Transverse colon (tissue), 4 donors: Measurements from ENCODE around the gene MYO7B. TPM values are rescaled to one million over a fixed set of nuclear protein-coding genes. Genes with fewer than 3 reads are reported as not detected.

Experiments
- DNase-seq: peaks from one replicate; pipeline ENCODE4 v3.0.0-alpha.2; 2019
- H3K27ac ChIP-seq, 4 donors: fragments of 200-600 bp; sonication (generic); 2 replicates each; pipeline ENCODE4 v1.5.1; 2016 to 2018; ENCODE audit warnings: inconsistent platforms in 4 of 4
- H3K27me3 ChIP-seq: fragments of 200-600 bp; sonication (generic); 2 replicates; pipeline ENCODE4 v1.5.1; 2017; ENCODE audit warnings: inconsistent platforms
- H3K36me3 ChIP-seq, 4 donors: fragments of 200-600 bp; sonication (generic); 2 replicates each; pipeline ENCODE4 v1.5.1; 2017 to 2019; ENCODE audit warnings: inconsistent platforms in 4 of 4
- H3K4me1 ChIP-seq, 4 donors: fragments of 200-600 bp; sonication (generic); 2 replicates each; pipeline ENCODE4 v1.5.1; 2017 to 2020; ENCODE audit warnings: inconsistent platforms in 4 of 4
- H3K4me3 ChIP-seq, 4 donors: fragments of 200-600 bp; sonication (generic); 1 replicate in 1 of 4; 2 replicates in 3 of 4; pipeline versions ENCODE4 v1.5.1 to v1.6.1; 2017 to 2019; ENCODE audit warnings: inconsistent platforms in 4 of 4
- H3K9me3 ChIP-seq, 2 donors: fragments of 200-600 bp; sonication (generic); 2 replicates each; pipeline ENCODE4 v1.5.1; 2017 to 2019; ENCODE audit warnings: inconsistent platforms in 2 of 2
- CTCF ChIP-seq, 5 experiments: fragments of 200-600 bp in 3 of 5; fragments of 450-650 bp in 2 of 5; sonication (generic) in 3 of 5; IDR thresholded peaks; 1 replicate in 2 of 5; 2 replicates in 3 of 5; pipeline ENCODE4 v1.5.1; 2016 to 2017; ENCODE audit warnings: antibody characterized with exemption in 5 of 5, inconsistent platforms in 3 of 5, mild to moderate bottlenecking in 2 of 5, moderate library complexity in 1 of 5
- EP300 ChIP-seq: sonication (generic); formaldehyde crosslinking; IDR thresholded peaks from one replicate; pipeline ENCODE4 v1.6.1; 2017; ENCODE audit warnings: antibody characterized with exemption, low read depth
- POLR2A ChIP-seq: fragments of 450-650 bp; IDR thresholded peaks from one replicate; pipeline ENCODE4 v1.6.1; 2016; ENCODE audit warnings: antibody characterized with exemption, mild to moderate bottlenecking, moderate library complexity
- POLR2AphosphoS5 ChIP-seq, 3 donors: sonication (generic); formaldehyde crosslinking; IDR thresholded peaks; one replicate each; pipeline ENCODE4 v1.6.1; 2016; ENCODE audit warnings: antibody characterized with exemption in 3 of 3
- WGBS, 2 donors: methylation state at CpG; one replicate each; pipeline ENCODE4 v1.1.5; 2018; ENCODE audit warnings: low coverage in 1 of 2; 5-methylcytosine and 5-hydroxymethylcytosine counted together
- in situ Hi-C, 4 donors: fragments of 200-750 bp; cut with MboI; loops; one replicate each; pipeline versions ENCODE4 v1.15.0 to v1.15.1; 2017; ENCODE audit warnings: low sequenced_read_pairs in 3 of 4, low pct_ligation_motif_present in 1 of 4, low pct_unique_long_range_greater_than_20kb in 1 of 4
- intact Hi-C: fragments of 100-400 bp; cut with DNase I; formaldehyde crosslinking; loops from one replicate; pipeline ENCODE4 v1.15.1; 2023; ENCODE audit warnings: low total_unique reads
- total RNA-seq, 4 donors: library from RNA; depleted of rRNA; stranded (reverse); fragments of >200 nt; gene quantifications; one replicate each; pipeline ENCODE4 v1.1.0, GENCODE V29; 2016

MYO7B gene
- total RNA-seq, 4 donors from 2014 or later = 242 to 637 (median 280) TPM

DNA sequence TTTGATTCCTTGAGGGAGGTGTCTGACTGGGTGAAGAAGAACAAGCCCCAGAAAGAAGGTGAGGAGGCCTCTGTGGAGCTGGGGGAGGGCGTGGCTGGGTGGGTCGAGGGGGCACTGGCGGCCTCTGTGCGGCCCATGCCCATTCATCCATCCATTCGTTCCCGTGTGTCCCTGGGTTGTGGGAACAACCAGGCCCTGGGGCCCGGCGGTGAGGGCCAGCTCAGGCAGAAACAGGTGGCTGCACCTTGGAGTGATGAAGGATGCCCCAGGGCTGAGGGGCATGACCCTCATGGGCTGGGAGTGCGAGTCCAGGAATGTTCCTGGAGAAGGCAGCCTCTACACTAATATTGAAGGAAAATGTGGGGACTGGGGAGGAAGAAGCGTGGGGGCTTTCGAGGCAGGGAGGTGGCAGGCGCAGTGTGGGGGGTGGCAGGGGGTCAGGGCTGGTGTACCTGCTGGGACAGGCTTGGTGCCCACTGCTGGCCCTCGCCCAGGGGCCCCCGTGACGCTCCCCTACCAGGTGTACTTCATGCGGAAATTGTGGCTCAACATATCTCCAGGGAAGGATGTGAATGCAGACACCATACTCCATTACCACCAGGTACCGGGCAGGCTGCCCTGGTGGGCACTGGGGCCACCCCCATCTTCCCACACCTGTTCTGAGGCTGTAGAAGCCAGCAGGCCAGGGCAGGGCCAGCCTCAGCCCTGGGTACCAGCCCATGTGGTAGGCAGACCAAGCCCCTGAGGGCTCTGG is 99.3 kb downstream of the MYO7B start:
- H3K4me1 ChIP-seq = peaks cover 0 to 30% (median 12%) of the 10 kb centered on the region in 4 donors
- H3K27ac ChIP-seq = peak overlapping the region; percentile 5 to 83 (median 48)
- intact Hi-C loops (no loop called here), in situ Hi-C loops (no loop called here)
- 88% methylated on average over 16 of the region's 17 CpGs; no CpG with 5 or more reads in 1 of the 2 donors for WGBS, 2 donors
- no peak overlapping the region for H3K4me3 ChIP-seq
- no peak for TF ChIP-seq POLR2AphosphoS5 (IDR thresholded peaks at IDR 0.05)
- TF ChIP-seq POLR2A = no peak
- TF ChIP-seq CTCF (IDR thresholded peaks at IDR 0.05) = no peak
- TF ChIP-seq EP300 = no peak
- no peaks in the 10 kb centered on the region for H3K36me3 ChIP-seq
- no peaks in the 10 kb centered on the region for H3K27me3 ChIP-seq
- H3K9me3 ChIP-seq = no peaks in the 10 kb centered on the region
- DNase-seq = no peak

DNA sequence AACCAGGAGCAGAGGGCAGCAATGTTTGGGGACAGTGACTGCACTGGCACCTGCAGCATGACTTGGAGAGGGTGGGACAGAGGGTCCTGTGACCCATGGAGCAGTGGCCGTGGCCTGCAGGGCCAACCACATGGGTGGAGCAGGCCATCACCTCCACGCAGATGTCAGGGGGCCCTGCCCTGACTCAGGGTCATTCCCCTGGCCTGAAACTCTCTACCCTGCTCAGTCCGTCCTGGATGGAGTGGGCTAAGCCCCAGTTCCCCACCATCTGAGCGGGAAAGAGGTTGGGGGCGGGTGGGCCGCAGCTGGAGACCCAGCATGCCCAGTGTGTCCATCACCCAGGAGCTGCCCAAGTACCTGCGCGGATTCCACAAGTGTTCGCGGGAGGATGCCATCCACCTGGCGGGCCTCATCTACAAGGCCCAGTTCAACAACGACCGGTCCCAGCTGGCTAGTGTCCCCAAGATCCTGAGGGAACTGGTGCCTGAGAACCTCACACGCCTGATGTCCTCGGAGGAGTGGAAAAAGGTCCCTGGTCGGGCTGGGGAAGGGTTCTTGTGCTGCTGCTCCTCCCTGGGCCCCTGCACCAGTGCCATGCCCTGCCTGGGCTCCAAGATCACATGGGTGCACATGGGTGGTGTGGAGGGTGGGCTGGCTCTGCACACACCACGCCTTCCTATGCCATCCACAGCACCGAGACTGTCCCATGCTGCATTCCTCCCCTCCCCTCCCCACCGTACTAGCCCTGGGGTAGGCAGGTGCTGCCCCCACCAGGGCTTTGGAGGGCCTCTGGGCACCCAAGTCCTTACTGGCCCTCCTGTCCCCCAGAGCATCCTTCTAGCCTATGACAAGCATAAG is 100.1 kb downstream of the MYO7B start:
- no peak for DNase-seq
- peak overlapping the region in 3 of 4 donors; percentile 24 to 83 (median 37) for H3K27ac ChIP-seq
- intact Hi-C loops (no loop called here), in situ Hi-C loops (no loop called here)
- H3K36me3 ChIP-seq = no peaks in the 10 kb centered on the region
- peaks cover 0 to 30% (median 12%) of the 10 kb centered on the region in 4 donors for H3K4me1 ChIP-seq
- H3K9me3 ChIP-seq = no peaks in the 10 kb centered on the region
- no peak overlapping the region for H3K4me3 ChIP-seq
- 93% methylated on average over 17 of the region's 19 CpGs; no CpG with 5 or more reads in 1 of the 2 donors for WGBS, 2 donors
- no peaks in the 10 kb centered on the region for H3K27me3 ChIP-seq
- peak in 1 of 3 donors; percentile 7 for TF ChIP-seq POLR2AphosphoS5 (IDR thresholded peaks at IDR 0.05)
- TF ChIP-seq EP300 = no peak
- no peak for TF ChIP-seq POLR2A
- no peak for TF ChIP-seq CTCF (IDR thresholded peaks at IDR 0.05)

DNA sequence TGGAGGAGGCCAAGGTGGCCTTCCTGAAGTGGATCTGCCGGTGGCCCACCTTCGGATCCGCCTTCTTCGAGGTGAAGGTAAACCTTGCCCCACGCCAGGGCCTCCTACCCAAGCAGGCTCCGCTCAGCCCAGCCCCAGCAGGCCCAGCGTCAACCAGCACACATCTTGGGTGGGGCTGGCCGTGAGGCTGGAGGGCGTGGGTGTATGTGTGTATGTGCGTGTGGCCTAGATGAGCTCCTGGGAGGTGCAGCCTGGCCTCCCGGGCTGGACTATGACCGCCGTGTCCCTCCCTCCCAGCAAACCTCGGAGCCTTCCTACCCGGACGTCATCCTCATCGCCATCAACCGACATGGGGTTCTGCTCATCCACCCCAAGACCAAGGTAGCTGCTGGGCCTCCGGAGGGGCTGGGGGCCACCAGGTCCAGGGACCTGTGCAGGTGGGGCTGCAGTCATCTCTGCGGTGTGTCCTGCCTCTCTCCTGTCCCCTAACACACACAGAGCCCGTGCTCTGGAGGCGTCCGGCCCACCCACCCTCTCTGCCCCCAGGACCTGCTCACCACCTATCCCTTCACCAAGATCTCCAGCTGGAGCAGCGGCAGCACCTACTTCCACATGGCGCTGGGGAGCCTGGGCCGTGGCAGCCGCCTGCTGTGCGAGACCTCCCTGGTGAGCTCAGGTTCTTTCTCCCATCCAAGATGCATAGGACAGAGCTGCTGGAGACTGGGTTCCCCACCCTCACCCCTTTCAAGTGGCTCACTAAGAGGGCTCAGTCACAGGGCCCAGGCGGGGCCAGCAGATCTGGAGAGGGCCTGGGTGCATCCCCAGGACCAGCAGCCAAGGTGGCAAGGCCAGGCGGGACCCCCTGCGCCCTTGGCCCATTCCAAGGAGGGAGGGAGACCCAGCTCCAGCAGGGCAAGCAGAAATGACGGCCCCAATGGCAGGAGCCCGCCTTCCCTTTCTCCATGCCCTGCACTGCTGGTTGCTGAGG is 101.1 kb downstream of the MYO7B start:
- peak; percentile 47 for DNase-seq
- TF ChIP-seq POLR2A (no peak), POLR2AphosphoS5 (IDR thresholded peaks at IDR 0.05) (peak in 2 of 3 donors; percentile 16 to 61), CTCF (IDR thresholded peaks at IDR 0.05) (no peak), EP300 (no peak)
- Histone ChIP-seq H3K27ac (peak overlapping the region; percentile 46 to 83 (median 53)), H3K36me3 (no peaks in the 10 kb centered on the region), H3K4me3 (no peak overlapping the region), H3K4me1 (peaks cover 0 to 30% (median 10%) of the 10 kb centered on the region in 4 donors), H3K9me3 (no peaks in the 10 kb centered on the region), H3K27me3 (no peaks in the 10 kb centered on the region)
- intact Hi-C loops (no loop called here), in situ Hi-C loops (no loop called here)
- 75% methylated on average over 30 of the region's 33 CpGs; no CpG with 5 or more reads in 1 of the 2 donors for WGBS, 2 donors
